22Rv1 (cell line): ENCODE data around the gene ANKRD63.

Source experiments
- ZFX ChIP-seq: fragments of 450-650 bp; IDR thresholded peaks from 2 replicates; pipeline ENCODE4 v1.6.1; 2017; ENCODE audit warnings: antibody characterized with exemption, borderline replicate concordance
- TF ChIP-seq, protein P1 (sequence below): fragments of 450-650 bp; IDR thresholded peaks from 2 replicates; pipeline ENCODE4 v1.5.1; 2017; ENCODE audit warnings: mild to moderate bottlenecking

DNA sequence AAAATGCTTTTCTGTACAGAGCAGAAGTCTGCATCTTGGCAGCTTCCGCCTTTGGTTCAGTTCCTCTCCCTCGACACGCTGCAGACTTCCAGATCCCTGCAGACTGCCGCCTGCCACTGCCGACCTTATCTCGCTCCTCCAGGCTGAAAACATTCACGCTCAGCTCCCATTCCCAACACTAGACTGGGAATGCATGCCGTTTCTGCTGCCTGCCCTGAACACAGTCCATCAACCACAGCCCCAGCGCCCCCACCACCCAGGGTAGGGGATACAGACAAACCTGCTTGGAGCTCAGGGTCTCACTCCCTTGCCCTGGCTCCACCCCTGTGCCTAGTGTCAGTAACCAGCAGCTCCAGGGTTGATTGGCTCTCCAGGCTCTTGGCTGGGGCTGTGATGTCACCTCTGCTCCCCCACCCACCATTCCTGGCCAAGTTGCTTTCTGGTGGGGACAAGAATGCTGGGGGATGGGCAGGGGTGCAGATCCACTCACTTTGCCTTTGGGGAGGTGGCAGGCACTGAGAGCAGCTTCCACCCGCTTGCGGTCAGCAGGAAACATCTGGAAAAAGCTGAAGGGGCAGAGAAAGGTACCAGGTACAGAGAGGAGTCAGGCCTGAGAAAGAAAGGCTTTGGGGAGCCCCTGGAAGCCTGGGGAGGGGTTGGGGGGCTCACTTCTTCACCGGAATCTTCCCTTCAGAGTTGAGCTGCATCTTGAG is 18.8 kb upstream of the ANKRD63 start:
- TF ChIP-seq, protein P1, sequence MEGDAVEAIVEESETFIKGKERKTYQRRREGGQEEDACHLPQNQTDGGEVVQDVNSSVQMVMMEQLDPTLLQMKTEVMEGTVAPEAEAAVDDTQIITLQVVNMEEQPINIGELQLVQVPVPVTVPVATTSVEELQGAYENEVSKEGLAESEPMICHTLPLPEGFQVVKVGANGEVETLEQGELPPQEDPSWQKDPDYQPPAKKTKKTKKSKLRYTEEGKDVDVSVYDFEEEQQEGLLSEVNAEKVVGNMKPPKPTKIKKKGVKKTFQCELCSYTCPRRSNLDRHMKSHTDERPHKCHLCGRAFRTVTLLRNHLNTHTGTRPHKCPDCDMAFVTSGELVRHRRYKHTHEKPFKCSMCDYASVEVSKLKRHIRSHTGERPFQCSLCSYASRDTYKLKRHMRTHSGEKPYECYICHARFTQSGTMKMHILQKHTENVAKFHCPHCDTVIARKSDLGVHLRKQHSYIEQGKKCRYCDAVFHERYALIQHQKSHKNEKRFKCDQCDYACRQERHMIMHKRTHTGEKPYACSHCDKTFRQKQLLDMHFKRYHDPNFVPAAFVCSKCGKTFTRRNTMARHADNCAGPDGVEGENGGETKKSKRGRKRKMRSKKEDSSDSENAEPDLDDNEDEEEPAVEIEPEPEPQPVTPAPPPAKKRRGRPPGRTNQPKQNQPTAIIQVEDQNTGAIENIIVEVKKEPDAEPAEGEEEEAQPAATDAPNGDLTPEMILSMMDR = no peak
- no peak for TF ChIP-seq ZFX
